GM23248 (cell line): ENCODE measurements around the gene EPHA5. TPM values are rescaled to one million over a fixed set of nuclear protein-coding genes. Genes with fewer than 3 reads are reported as not detected.

Source experiments
- DNase-seq: peaks from one replicate; pipeline ENCODE4 v3.0.0-alpha.2; 2015
- H2AFZ ChIP-seq: fragments of 200-600 bp; sonication (generic); 2 replicates; pipeline ENCODE4 v1.6.1; 2016; ENCODE audit warnings: antibody characterized with exemption
- H3F3A ChIP-seq: fragments of 200-600 bp; sonication (generic); 2 replicates; pipeline ENCODE4 v1.6.1; 2016; ENCODE audit warnings: mild to moderate bottlenecking, antibody characterized with exemption, mixed run types; ENCODE audit not compliant: insufficient read depth
- H3K27ac ChIP-seq: fragments of 200-600 bp; sonication (generic); 2 replicates; pipeline ENCODE4 v1.5.1; 2016; ENCODE audit warnings: mild to moderate bottlenecking
- H3K27me3 ChIP-seq: fragments of 200-600 bp; sonication (generic); replicated peaks from 2 replicates; pipeline ENCODE4 v1.6.1; 2016; ENCODE audit warnings: mild to moderate bottlenecking; ENCODE audit not compliant: insufficient read depth
- H3K36me3 ChIP-seq: fragments of 200-600 bp; sonication (generic); 2 replicates; pipeline ENCODE4 v1.6.1; 2016; ENCODE audit warnings: low read depth, mild to moderate bottlenecking
- H3K4me1 ChIP-seq: fragments of 200-600 bp; sonication (generic); 2 replicates; pipeline ENCODE4 v1.6.1; 2016; ENCODE audit warnings: mild to moderate bottlenecking; ENCODE audit not compliant: insufficient read depth
- H3K4me2 ChIP-seq: fragments of 200-600 bp; sonication (generic); one replicate; pipeline ENCODE4 v1.6.1; 2016; ENCODE audit warnings: mild to moderate bottlenecking; ENCODE audit not compliant: unreplicated experiment
- H3K4me3 ChIP-seq: fragments of 200-600 bp; sonication (generic); 2 replicates; pipeline ENCODE4 v1.5.1; 2016; ENCODE audit warnings: mild to moderate bottlenecking
- H3K79me2 ChIP-seq: fragments of 200-600 bp; sonication (generic); 2 replicates; pipeline ENCODE4 v1.6.1; 2016; ENCODE audit warnings: mild to moderate bottlenecking; ENCODE audit not compliant: insufficient read depth
- H3K9ac ChIP-seq: fragments of 200-600 bp; sonication (generic); 2 replicates; pipeline ENCODE4 v1.6.1; 2016; ENCODE audit warnings: mild to moderate bottlenecking
- H3K9me2 ChIP-seq: fragments of 200-600 bp; sonication (generic); 2 replicates; pipeline ENCODE4 v1.6.1; 2016; ENCODE audit warnings: mixed run types, mild to moderate bottlenecking, moderate library complexity; ENCODE audit not compliant: insufficient read depth
- H3K9me3 ChIP-seq: fragments of 200-600 bp; sonication (generic); one replicate; pipeline ENCODE4 v1.6.1; 2017; ENCODE audit warnings: low read depth
- H4K20me1 ChIP-seq: fragments of 200-600 bp; sonication (generic); 2 replicates; pipeline ENCODE4 v1.6.0; 2016; ENCODE audit not compliant: insufficient read depth
- EZH2 ChIP-seq: fragments of 200-600 bp; sonication (generic); IDR thresholded peaks from 2 replicates; pipeline ENCODE4 v1.6.1; 2018; ENCODE audit warnings: antibody characterized with exemption, mild to moderate bottlenecking; ENCODE audit not compliant: insufficient read depth, poor library complexity, severe bottlenecking
- EZH2phosphoT487 ChIP-seq: fragments of 200-600 bp; sonication (generic); IDR thresholded peaks from 2 replicates; pipeline ENCODE4 v1.6.1; 2018; ENCODE audit warnings: antibody characterized with exemption, moderate library complexity, mild to moderate bottlenecking, low read depth; ENCODE audit not compliant: insufficient read depth
- WGBS, 2 experiments: methylation state at CpG; one replicate each; pipeline ENCODE4 v1.1.6; 2015 to 2017; ENCODE audit warnings: low lambda C conversion rate in 2 of 2, low coverage in 1 of 2; ENCODE audit errors: missing lambda C conversion rate in 2 of 2; 5-methylcytosine and 5-hydroxymethylcytosine counted together
- in situ Hi-C: fragments of 300-500 bp; cut with MboI; formaldehyde crosslinking; loops from 2 replicates; pipeline ENCODE4 v1.15.0; 2020
- polyA plus RNA-seq: library from polyadenylated mRNA; unstranded; fragments of >200 nt; fragmentation: Nextera tagmentation; extraction: Ambion mirVana; gene quantifications from 2 replicates; pipeline ENCODE4 v1.2.1, GENCODE V29; 2016
- total RNA-seq: library from RNA; depleted of rRNA; stranded (reverse); fragments of >200 nt; shearing (Covaris generic); gene quantifications from 2 replicates; pipeline ENCODE4 v1.2.3, GENCODE V29; 2014

EPHA5 gene
- total and polyA plus RNA-seq, 2 experiments from 2014 or later: not detected

DNA sequence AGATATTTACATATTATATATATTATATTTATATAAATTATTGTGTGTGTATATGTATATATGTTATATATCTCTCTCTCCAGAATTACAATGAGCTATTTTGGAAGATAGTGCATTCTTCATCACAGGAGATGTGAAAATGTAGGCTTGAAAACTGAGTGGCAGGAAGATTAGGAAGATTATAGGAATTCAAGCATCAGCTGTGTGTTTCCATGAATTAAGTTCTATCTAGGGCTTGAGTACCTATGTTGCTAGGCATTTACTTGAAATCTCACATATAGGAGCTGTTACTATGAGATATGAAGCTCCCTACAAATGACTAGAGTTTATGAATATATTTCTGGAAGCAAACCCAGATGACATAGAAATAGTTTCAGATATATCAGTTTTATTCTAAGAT lies 328.7 kb downstream of the EPHA5 start:
- in situ Hi-C loops: no loop called here
- no peaks in the 10 kb centered on the region for H3F3A ChIP-seq

DNA sequence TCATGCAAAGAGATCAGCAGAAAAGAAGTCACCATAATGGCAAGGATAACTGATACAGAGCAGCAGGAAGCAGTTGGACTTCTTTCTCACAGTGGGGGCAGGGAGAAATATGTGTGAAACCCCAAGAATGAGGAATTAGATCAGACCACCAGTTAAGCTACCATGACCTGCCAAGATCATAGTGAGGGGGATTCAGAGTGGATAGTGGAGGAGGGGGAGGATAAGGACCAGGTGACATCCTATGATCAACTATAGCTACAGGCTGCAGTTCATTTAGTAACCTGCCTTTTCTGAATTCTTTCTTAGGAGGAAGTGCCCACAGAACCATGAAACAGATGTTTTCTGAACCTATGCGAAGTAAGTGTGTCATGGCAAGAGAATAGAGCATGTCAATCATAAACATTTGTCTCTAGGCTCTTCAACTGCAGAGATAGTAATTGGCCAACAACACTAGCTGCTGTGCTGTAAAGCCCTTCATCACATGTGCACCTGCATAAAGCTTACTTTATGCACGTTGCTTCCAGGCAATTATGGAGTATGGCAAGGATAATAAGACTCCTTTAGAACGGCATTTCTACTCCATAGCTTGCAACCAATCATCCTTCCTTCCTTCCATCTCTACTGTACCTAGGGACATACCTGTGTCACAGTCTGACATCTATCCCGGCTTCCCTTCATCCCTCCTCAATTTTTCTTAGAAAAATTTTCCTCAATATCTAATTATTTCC lies 329.7 kb downstream of the EPHA5 start:
- Histone ChIP-seq H3K4me3 (no peak overlapping the region), H2AFZ (no peak overlapping the region), H3K9me3 (no peaks in the 10 kb centered on the region), H3K9ac (no peak overlapping the region), H3K27ac (no peak overlapping the region), H3K4me2 (no peak overlapping the region), H4K20me1 (no peaks in the 10 kb centered on the region), H3K79me2 (no peaks in the 10 kb centered on the region), H3K9me2 (no peaks in the 10 kb centered on the region), H3F3A (no peaks in the 10 kb centered on the region), H3K27me3 (no peaks in the 10 kb centered on the region), H3K36me3 (no peaks in the 10 kb centered on the region), H3K4me1 (no peaks in the 10 kb centered on the region)
- in situ Hi-C loops: no loop called here
- TF ChIP-seq EZH2phosphoT487 (no peak), EZH2 (no peak)
- WGBS, 2 experiments: 12 to 13% methylated on average over 4 of the region's 4 CpGs
- DNase-seq: no peak

More for the DNA sequence above, 328.7 kb downstream of the EPHA5 start:
- TF ChIP-seq EZH2phosphoT487 (no peak), EZH2 (no peak)
- H3K36me3 ChIP-seq: no peaks in the 10 kb centered on the region
- no peaks in the 10 kb centered on the region for H4K20me1 ChIP-seq
- no peaks in the 10 kb centered on the region for H3K4me1 ChIP-seq
- no peak overlapping the region for H3K4me3 ChIP-seq
- no peaks in the 10 kb centered on the region for H3K9me2 ChIP-seq
- no peak for DNase-seq
- H3K9me3 ChIP-seq: no peaks in the 10 kb centered on the region
- no peaks in the 10 kb centered on the region for H3K79me2 ChIP-seq
- no peak overlapping the region for H2AFZ ChIP-seq
- no peaks in the 10 kb centered on the region for H3K27me3 ChIP-seq
- no peak overlapping the region for H3K27ac ChIP-seq
- no peak overlapping the region for H3K9ac ChIP-seq
- H3K4me2 ChIP-seq: no peak overlapping the region

DNA sequence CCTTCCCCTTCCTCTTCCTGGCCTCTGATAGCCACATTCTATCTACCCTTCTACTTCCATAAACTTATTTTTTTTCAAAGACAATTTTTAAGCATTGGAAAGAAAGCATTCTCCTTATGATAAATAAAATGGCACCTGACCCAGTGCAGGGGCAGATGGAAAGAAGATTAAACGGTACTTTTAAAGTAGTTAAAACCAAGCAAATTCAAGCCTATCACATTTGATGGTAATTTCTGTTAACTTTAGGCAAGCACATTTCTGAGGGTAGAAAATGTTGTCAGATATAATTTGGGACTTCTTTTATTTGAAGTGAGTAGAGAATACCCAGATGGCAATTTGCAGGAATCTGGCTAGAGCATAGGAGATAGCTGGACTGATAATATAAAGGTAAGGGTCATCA lies 332.9 kb downstream of the EPHA5 start:
- no peaks in the 10 kb centered on the region for H3K79me2 ChIP-seq
- H3K4me3 ChIP-seq: no peak overlapping the region
- no peaks in the 10 kb centered on the region for H3K36me3 ChIP-seq
- no peak for DNase-seq
- in situ Hi-C loops: no loop called here
- H3K9me3 ChIP-seq: no peaks in the 10 kb centered on the region
- WGBS, 2 experiments: 8% methylated on average over 1 of the region's 1 CpG
- no peaks in the 10 kb centered on the region for H4K20me1 ChIP-seq
- H3K27me3 ChIP-seq: no peaks in the 10 kb centered on the region
- no peaks in the 10 kb centered on the region for H3K4me1 ChIP-seq
- no peak overlapping the region for H2AFZ ChIP-seq
- TF ChIP-seq EZH2: no peak
- TF ChIP-seq EZH2phosphoT487: no peak
- H3F3A ChIP-seq: no peaks in the 10 kb centered on the region
- no peak overlapping the region for H3K27ac ChIP-seq
- no peak overlapping the region for H3K4me2 ChIP-seq
- no peaks in the 10 kb centered on the region for H3K9me2 ChIP-seq
- no peak overlapping the region for H3K9ac ChIP-seq

DNA sequence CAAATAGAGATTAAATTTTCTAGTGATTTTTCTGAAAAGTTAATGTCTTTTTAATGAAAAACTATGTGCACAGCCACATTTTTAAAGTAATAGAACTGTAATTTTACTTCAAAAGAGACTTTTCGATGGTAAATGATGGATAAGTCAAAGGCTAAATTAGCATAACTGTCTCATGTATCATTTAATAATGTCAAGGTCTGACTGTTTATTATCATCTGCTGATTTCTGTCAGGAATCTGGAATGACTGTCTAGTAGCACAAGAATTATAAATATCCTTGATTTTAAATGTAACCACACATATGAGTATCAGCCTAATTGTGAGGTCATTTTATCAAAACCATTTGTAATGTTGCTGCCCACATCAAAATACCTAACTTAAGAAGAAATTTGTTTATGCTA lies 333.8 kb downstream of the EPHA5 start:
- no peaks in the 10 kb centered on the region for H4K20me1 ChIP-seq
- WGBS, 2 experiments: 9 to 12% methylated on average over 1 of the region's 1 CpG
- no peak overlapping the region for H3K27ac ChIP-seq
- no peaks in the 10 kb centered on the region for H3K9me2 ChIP-seq
- no peaks in the 10 kb centered on the region for H3F3A ChIP-seq
- TF ChIP-seq EZH2: no peak
- no peak for TF ChIP-seq EZH2phosphoT487
- no peak overlapping the region for H2AFZ ChIP-seq
- H3K27me3 ChIP-seq: no peaks in the 10 kb centered on the region
- no peak overlapping the region for H3K9ac ChIP-seq
- H3K36me3 ChIP-seq: no peaks in the 10 kb centered on the region
- H3K4me1 ChIP-seq: no peaks in the 10 kb centered on the region
- H3K9me3 ChIP-seq: no peaks in the 10 kb centered on the region
- no peak overlapping the region for H3K4me2 ChIP-seq
- in situ Hi-C loops: no loop called here
- H3K4me3 ChIP-seq: no peak overlapping the region
- no peaks in the 10 kb centered on the region for H3K79me2 ChIP-seq
- no peak for DNase-seq

DNA sequence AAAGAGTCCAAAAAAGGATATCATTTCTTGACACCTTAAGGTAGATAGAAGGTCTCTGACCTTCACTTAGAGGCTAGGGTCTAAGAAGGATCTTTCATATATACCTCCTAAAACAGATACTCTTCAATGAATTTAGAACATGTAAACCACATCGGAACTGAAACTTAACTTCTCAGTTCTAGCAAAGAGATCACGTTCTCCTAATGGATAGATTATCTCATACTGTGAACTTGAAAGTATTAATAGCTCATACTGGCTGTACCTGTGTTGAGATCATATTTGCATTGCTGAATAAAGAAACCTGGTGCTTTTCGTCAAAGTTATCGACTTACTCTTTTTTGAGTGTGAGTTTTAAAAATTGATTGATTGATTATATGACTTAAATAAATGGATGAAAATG lies 353.8 kb downstream of the EPHA5 start:
- Histone ChIP-seq H3K79me2 (no peaks in the 10 kb centered on the region), H3K4me1 (no peaks in the 10 kb centered on the region), H3K4me2 (no peak overlapping the region), H3K9me3 (no peaks in the 10 kb centered on the region), H2AFZ (no peak overlapping the region), H4K20me1 (no peaks in the 10 kb centered on the region), H3K9ac (no peak overlapping the region), H3K9me2 (no peaks in the 10 kb centered on the region), H3F3A (no peaks in the 10 kb centered on the region), H3K27me3 (no peaks in the 10 kb centered on the region), H3K27ac (no peak overlapping the region), H3K4me3 (no peak overlapping the region), H3K36me3 (no peaks in the 10 kb centered on the region)
- in situ Hi-C loops: no loop called here
- WGBS, 2 experiments: 49 to 54% methylated on average over 4 of the region's 4 CpGs
- DNase-seq: no peak
- TF ChIP-seq EZH2phosphoT487: no peak
- TF ChIP-seq EZH2: no peak
